MM.1S (cell line): ENCODE results near the gene FN3K.

Source experiments
- DNase-seq: peaks from one replicate; pipeline ENCODE4 v3.0.0-alpha.2; 2015
- H2AFZ ChIP-seq: fragments of 300-600 bp; sonication (generic); 2 replicates; pipeline ENCODE4 v1.6.0; 2016; ENCODE audit warnings: antibody characterized with exemption, low read length
- H3F3A ChIP-seq: fragments of 300-600 bp; sonication (generic); 2 replicates; pipeline ENCODE4 v1.6.1; 2016; ENCODE audit warnings: mild to moderate bottlenecking, antibody characterized with exemption, low read length, moderate library complexity, mixed read lengths; ENCODE audit not compliant: insufficient read depth
- H3K27ac ChIP-seq: fragments of 300-600 bp; sonication (generic); 2 replicates; pipeline ENCODE4 v1.5.1; 2016; ENCODE audit warnings: mild to moderate bottlenecking, low read length
- H3K27me3 ChIP-seq: fragments of 300-600 bp; sonication (generic); replicated peaks from 2 replicates; pipeline ENCODE4 v1.6.0; 2016; ENCODE audit warnings: low read length; ENCODE audit not compliant: insufficient read depth
- H3K36me3 ChIP-seq: fragments of 300-600 bp; sonication (generic); replicated peaks from 2 replicates; pipeline ENCODE4 v1.6.1; 2016; ENCODE audit warnings: mild to moderate bottlenecking, low read length, mixed read lengths; ENCODE audit not compliant: insufficient read depth
- H3K4me1 ChIP-seq: fragments of 300-600 bp; sonication (generic); 2 replicates; pipeline ENCODE4 v1.6.1; 2016; ENCODE audit warnings: low read length, mixed read lengths
- H3K4me2 ChIP-seq: fragments of 300-600 bp; sonication (generic); 2 replicates; pipeline ENCODE4 v1.6.0; 2016; ENCODE audit warnings: low read depth, low read length
- H3K4me3 ChIP-seq: fragments of 300-600 bp; sonication (generic); 2 replicates; pipeline ENCODE4 v1.5.1; 2016; ENCODE audit warnings: low read length, mixed read lengths
- H3K79me2 ChIP-seq: fragments of 300-600 bp; sonication (generic); 2 replicates; pipeline ENCODE4 v1.6.1; 2016; ENCODE audit warnings: mixed run types, low read length, mixed read lengths
- H3K9ac ChIP-seq: fragments of 300-600 bp; sonication (generic); 2 replicates; pipeline ENCODE4 v1.6.1; 2016; ENCODE audit warnings: low read length, mixed read lengths
- H3K9me2 ChIP-seq: fragments of 300-600 bp; sonication (generic); replicated peaks from 2 replicates; pipeline ENCODE4 v1.6.1; 2016; ENCODE audit warnings: mild to moderate bottlenecking, low read length, mixed read lengths; ENCODE audit not compliant: insufficient read depth
- H3K9me3 ChIP-seq: fragments of 300-600 bp; sonication (generic); replicated peaks from 2 replicates; pipeline ENCODE4 v1.6.1; 2016; ENCODE audit warnings: mild to moderate bottlenecking, low read length, mixed read lengths; ENCODE audit not compliant: insufficient read depth
- H4K20me1 ChIP-seq: fragments of 300-600 bp; sonication (generic); 2 replicates; pipeline ENCODE4 v1.6.1; 2016; ENCODE audit warnings: mild to moderate bottlenecking, low read length, moderate library complexity, mixed read lengths; ENCODE audit not compliant: insufficient read depth
- EZH2 ChIP-seq: fragments of 300-600 bp; sonication (generic); optimal IDR thresholded peaks from 2 replicates; pipeline ENCODE3; 2017; ENCODE audit warnings: low read depth, mild to moderate bottlenecking, antibody characterized with exemption, low read length, mixed read lengths
- EZH2phosphoT487 ChIP-seq: fragments of 300-600 bp; sonication (generic); IDR thresholded peaks from 2 replicates; pipeline ENCODE4 v1.6.1; 2018; ENCODE audit warnings: antibody characterized with exemption, low read length
- TF ChIP-seq, protein P1 (sequence below): fragments of 300-600 bp; sonication (generic); IDR thresholded peaks from 2 replicates; pipeline ENCODE4 v1.5.1; 2016; ENCODE audit warnings: antibody characterized with exemption, low read length, mixed read lengths

Gene FN3K

DNA sequence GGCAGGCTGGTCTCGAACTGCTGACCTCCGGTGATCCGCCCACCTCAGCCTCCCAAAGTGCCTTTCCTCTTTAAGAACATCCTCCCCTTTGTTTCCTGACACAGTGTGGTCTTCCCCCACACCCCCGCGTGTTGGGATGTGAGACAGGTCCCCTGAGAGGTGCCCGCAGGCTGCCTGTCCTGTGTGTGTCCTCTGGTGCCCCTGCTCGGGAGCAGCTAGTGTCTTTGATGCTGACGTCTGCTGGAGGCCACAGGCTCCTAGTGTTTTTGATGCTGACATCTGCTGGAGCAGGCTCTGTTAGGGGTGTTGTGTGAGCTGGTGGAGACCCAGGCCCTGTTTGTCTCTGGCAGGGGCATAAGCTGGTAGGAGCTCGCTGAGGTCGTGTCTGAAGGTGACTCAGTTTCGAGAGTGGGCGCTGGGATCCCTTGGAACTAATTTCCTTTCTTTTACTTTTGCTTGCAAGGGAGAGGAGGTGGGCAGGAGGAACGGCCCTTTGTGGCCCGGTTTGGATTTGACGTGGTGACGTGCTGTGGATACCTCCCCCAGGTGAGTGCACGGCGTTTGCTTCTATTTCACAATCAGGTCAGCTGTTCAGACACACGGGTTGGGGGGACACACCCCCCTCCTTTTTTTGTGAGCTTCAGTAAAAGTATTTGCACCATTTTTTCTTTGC, 12.9 kb upstream of the FN3K start:
- Histone ChIP-seq H3K9ac (no peak overlapping the region), H3K4me1 (peaks cover 6% of the 10 kb centered on the region), H3K79me2 (peaks cover 18% of the 10 kb centered on the region), H3K36me3 (peaks cover 8% of the 10 kb centered on the region), H3K27me3 (no peaks in the 10 kb centered on the region), H3K27ac (no peak overlapping the region), H3K9me2 (no peaks in the 10 kb centered on the region), H3F3A (no peaks in the 10 kb centered on the region), H2AFZ (no peak overlapping the region), H3K4me3 (no peak overlapping the region), H4K20me1 (no peaks in the 10 kb centered on the region), H3K4me2 (no peak overlapping the region), H3K9me3 (no peaks in the 10 kb centered on the region)
- TF ChIP-seq, protein P1, sequence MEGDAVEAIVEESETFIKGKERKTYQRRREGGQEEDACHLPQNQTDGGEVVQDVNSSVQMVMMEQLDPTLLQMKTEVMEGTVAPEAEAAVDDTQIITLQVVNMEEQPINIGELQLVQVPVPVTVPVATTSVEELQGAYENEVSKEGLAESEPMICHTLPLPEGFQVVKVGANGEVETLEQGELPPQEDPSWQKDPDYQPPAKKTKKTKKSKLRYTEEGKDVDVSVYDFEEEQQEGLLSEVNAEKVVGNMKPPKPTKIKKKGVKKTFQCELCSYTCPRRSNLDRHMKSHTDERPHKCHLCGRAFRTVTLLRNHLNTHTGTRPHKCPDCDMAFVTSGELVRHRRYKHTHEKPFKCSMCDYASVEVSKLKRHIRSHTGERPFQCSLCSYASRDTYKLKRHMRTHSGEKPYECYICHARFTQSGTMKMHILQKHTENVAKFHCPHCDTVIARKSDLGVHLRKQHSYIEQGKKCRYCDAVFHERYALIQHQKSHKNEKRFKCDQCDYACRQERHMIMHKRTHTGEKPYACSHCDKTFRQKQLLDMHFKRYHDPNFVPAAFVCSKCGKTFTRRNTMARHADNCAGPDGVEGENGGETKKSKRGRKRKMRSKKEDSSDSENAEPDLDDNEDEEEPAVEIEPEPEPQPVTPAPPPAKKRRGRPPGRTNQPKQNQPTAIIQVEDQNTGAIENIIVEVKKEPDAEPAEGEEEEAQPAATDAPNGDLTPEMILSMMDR: no peak
- TF ChIP-seq EZH2: no peak
- no peak for DNase-seq

DNA sequence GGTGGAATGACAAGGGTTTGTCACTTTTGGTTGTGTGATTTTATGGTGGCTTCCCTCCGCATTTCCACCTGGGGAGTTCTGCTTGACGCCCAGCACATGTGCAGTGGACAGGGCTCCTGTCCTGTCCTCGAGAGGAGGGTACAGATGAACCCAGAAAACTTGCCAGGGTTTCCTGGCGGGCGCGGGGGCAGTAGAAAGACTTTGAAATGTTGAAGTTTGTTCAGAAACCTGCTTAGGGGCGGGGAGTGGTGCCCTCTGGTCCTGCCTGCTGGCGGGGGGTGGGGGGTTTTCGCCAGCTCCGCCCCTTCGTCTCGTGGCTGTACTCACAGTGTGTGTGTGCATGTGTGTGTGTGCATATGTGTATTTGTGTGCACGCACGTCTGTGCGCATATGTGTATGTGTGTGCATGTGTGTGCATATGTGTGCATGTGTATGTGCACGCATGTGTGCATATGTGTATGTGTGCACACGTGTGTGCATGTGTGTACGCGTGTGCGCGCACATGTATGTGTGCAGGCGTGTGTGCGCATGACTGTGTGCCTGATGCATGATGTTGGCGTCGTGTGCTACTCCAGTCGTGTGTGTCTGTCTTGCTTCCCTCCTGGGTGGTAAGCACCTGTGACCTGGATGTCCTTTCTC, 12.1 kb upstream of the FN3K start:
- no peaks in the 10 kb centered on the region for H3K4me1 ChIP-seq
- no peak for DNase-seq
- H3F3A ChIP-seq: no peaks in the 10 kb centered on the region
- peaks cover 8% of the 10 kb centered on the region for H3K36me3 ChIP-seq
- H3K9me3 ChIP-seq: no peaks in the 10 kb centered on the region
- H3K27me3 ChIP-seq: no peaks in the 10 kb centered on the region
- TF ChIP-seq, protein P1: no peak
- TF ChIP-seq EZH2phosphoT487 (no peak), EZH2 (no peak)
- H4K20me1 ChIP-seq: no peaks in the 10 kb centered on the region
- H3K79me2 ChIP-seq: peaks cover 10% of the 10 kb centered on the region
- H3K9ac ChIP-seq: no peak overlapping the region
- H3K27ac ChIP-seq: no peak overlapping the region
- no peaks in the 10 kb centered on the region for H3K9me2 ChIP-seq
- no peak overlapping the region for H2AFZ ChIP-seq
- H3K4me3 ChIP-seq: no peak overlapping the region
- no peak overlapping the region for H3K4me2 ChIP-seq

DNA sequence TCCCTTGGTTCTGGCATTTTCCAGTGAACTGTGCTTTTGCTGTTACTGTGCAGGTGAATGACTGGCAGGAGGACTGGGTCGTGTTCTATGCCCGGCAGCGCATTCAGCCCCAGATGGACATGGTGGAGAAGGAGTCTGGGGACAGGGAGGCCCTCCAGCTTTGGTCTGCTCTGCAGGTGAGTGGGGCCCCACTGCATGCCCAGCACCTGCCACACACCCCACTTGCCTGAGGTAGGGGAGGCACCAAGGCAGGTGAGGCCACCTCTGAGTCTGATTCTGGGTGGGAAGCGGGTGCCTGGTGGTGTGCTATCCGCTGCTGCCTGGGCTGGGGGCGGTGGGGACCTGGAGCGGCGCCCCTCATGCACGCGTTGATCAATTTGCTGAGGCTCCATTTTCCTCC, 9.0 kb upstream of the FN3K start:
- H3K9me3 ChIP-seq: no peaks in the 10 kb centered on the region
- no peak for TF ChIP-seq EZH2phosphoT487
- TF ChIP-seq, protein P1: no peak
- TF ChIP-seq EZH2: no peak
- no peak for DNase-seq
- no peaks in the 10 kb centered on the region for H3K79me2 ChIP-seq
- no peak overlapping the region for H3K4me2 ChIP-seq
- no peaks in the 10 kb centered on the region for H3K4me1 ChIP-seq
- peaks cover 4% of the 10 kb centered on the region for H3K36me3 ChIP-seq
- H3K9ac ChIP-seq: no peak overlapping the region
- H3K9me2 ChIP-seq: no peaks in the 10 kb centered on the region
- no peaks in the 10 kb centered on the region for H3F3A ChIP-seq
- H3K27ac ChIP-seq: no peak overlapping the region
- no peaks in the 10 kb centered on the region for H3K27me3 ChIP-seq
- H3K4me3 ChIP-seq: no peak overlapping the region
- no peak overlapping the region for H2AFZ ChIP-seq
- H4K20me1 ChIP-seq: no peaks in the 10 kb centered on the region
